Upper lobe of left lung (tissue), 4 donors: Measurements from ENCODE around the gene PPEF2.

ENCODE experiments used
- EP300 ChIP-seq, 4 donors: sonication (generic); formaldehyde crosslinking; IDR thresholded peaks; one replicate each; pipeline ENCODE4 v1.5.1; 2017; ENCODE audit warnings: antibody characterized with exemption in 4 of 4, control low read depth in 2 of 4
- POLR2A ChIP-seq, 4 donors: fragments of 450-650 bp; IDR thresholded peaks; one replicate each; pipeline ENCODE4 v1.5.1; 2016 to 2017; ENCODE audit warnings: antibody characterized with exemption in 4 of 4, mild to moderate bottlenecking in 2 of 4
- POLR2AphosphoS5 ChIP-seq, 2 donors: sonication (generic); formaldehyde crosslinking; IDR thresholded peaks; one replicate each; pipeline ENCODE4 v1.5.1; 2017; ENCODE audit warnings: antibody characterized with exemption in 2 of 2
- TF ChIP-seq, protein P1 (sequence below), 6 experiments: fragments of 450-650 bp in 4 of 6; fragments of 200-600 bp in 2 of 6; sonication (generic) in 2 of 6; IDR thresholded peaks; one replicate each; pipeline ENCODE4 v1.5.1; 2016 to 2019; ENCODE audit warnings: antibody characterized with exemption in 6 of 6

DNA sequence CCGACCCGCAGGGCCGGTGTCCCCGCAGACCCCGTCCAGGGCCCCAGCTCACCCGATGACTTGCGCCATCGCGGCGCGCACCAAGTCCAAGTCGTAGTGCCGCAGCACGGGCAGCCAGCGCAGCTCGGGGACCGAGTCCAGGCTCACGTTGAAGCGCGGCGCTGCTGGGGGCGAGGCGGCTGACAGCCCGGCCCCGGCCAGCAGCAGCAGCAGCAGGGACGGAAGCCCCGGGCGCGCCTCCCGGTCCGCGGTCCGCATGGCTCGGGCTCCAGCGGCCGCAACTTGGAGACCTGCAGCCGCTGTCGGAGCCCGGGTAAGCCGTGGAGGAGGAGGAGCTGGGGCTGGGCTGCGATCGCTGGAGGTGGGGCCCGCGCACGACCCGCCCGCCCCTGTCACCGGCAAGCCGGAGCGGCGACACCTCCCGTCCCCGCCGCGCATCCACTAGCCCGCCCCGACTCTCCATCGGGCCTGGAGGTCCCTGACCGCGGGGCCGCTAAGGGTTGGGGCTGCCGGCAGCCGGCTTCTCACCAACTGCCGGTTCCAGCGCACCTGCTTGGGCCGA, 38.5 kb upstream of the PPEF2 start, which contains the start of gene NAAA:
- TF ChIP-seq POLR2A (IDR thresholded peaks at IDR 0.05) (peak in 1 of 4 donors; percentile 74), POLR2AphosphoS5 (IDR thresholded peaks at IDR 0.05) (peak; percentile 10 to 47), EP300 (IDR thresholded peaks at IDR 0.05) (no peak)
- TF ChIP-seq, protein P1, sequence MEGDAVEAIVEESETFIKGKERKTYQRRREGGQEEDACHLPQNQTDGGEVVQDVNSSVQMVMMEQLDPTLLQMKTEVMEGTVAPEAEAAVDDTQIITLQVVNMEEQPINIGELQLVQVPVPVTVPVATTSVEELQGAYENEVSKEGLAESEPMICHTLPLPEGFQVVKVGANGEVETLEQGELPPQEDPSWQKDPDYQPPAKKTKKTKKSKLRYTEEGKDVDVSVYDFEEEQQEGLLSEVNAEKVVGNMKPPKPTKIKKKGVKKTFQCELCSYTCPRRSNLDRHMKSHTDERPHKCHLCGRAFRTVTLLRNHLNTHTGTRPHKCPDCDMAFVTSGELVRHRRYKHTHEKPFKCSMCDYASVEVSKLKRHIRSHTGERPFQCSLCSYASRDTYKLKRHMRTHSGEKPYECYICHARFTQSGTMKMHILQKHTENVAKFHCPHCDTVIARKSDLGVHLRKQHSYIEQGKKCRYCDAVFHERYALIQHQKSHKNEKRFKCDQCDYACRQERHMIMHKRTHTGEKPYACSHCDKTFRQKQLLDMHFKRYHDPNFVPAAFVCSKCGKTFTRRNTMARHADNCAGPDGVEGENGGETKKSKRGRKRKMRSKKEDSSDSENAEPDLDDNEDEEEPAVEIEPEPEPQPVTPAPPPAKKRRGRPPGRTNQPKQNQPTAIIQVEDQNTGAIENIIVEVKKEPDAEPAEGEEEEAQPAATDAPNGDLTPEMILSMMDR (IDR thresholded peaks at IDR 0.05), result peak in 4 of 6 experiments; percentile 41 to 45 (median 43)
